GM20000 (cell line): ENCODE data around the gene GPR12.

Source experiments
- DNase-seq: peaks from one replicate; pipeline ENCODE4 v3.0.0; 2012; ENCODE audit warnings: low spot score
- CTCF ChIP-seq: IDR thresholded peaks from 2 replicates; pipeline ENCODE4 v1.5.1; 2012; ENCODE audit warnings: mild to moderate bottlenecking, control low read depth; ENCODE audit errors: extremely low read depth, missing control alignments

Gene GPR12

GRCh38 chr13:26722321-26722720 lies 38.3 kb downstream of the GPR12 start:
- no peak for DNase-seq
- TF ChIP-seq CTCF, result no peak

GRCh38 chr13:26721251-26722121 lies 39.1 kb downstream of the GPR12 start:
- DNase-seq, result peak; percentile 19
- no peak for TF ChIP-seq CTCF

GRCh38 chr13:26719356-26719945 lies 41.1 kb downstream of the GPR12 start:
- no peak for DNase-seq
- no peak for TF ChIP-seq CTCF

- no peak for DNase-seq
- no peak for TF ChIP-seq CTCF
Measured at GRCh38 chr13:26718872-26719271, 41.7 kb downstream of the GPR12 start.

GRCh38 chr13:26718146-26718545 lies 42.4 kb downstream of the GPR12 start:
- DNase-seq, result no peak
- TF ChIP-seq CTCF, result no peak

- TF ChIP-seq CTCF, result no peak
- no peak for DNase-seq
Measured at GRCh38 chr13:26716984-26717383, 43.6 kb downstream of the GPR12 start.

- DNase-seq, result no peak
- no peak for TF ChIP-seq CTCF
Measured at GRCh38 chr13:26713341-26713740, 47.2 kb downstream of the GPR12 start.
